NOMO-1 (cell line): Measurements from ENCODE around the gene EREG.

Experiments
- DNase-seq, 2 experiments: peaks; one replicate each; lab custom pipeline; 2025; ENCODE audit not compliant: unreplicated experiment in 2 of 2; lab: John Stamatoyannopoulos, UW

The EREG gene

GRCh38 chr4:74364652-74365491 lies at the start of gene EREG:
EREG (plus strand) TSS chr4:74365145; CDS start chr4:74365309, 164 bp downstream.
- no peak for DNase-seq

- DNase-seq = no peak
Measured at GRCh38 chr4:74315376-74315775, 49.6 kb upstream of the EREG start.

- no peak for DNase-seq
Measured at GRCh38 chr4:74316397-74316796, 48.5 kb upstream of the EREG start.

- no peak for DNase-seq
Measured at GRCh38 chr4:74317616-74318246, 47.2 kb upstream of the EREG start.

GRCh38 chr4:74318276-74318675 lies 46.7 kb upstream of the EREG start:
- no peak for DNase-seq

GRCh38 chr4:74319470-74319869 lies 45.5 kb upstream of the EREG start:
- DNase-seq = no peak

- peak; percentile 50 to 79 for DNase-seq
Measured at GRCh38 chr4:74320559-74321118, 44.3 kb upstream of the EREG start.

- DNase-seq = no peak
Measured at GRCh38 chr4:74322301-74322700, 42.6 kb upstream of the EREG start.

- no peak for DNase-seq
Measured at GRCh38 chr4:74323663-74324062, 41.3 kb upstream of the EREG start.

GRCh38 chr4:74324262-74324661 lies 40.7 kb upstream of the EREG start:
- no peak for DNase-seq

GRCh38 chr4:74325886-74326285 lies 39.1 kb upstream of the EREG start:
- DNase-seq = no peak

- no peak for DNase-seq
Measured at GRCh38 chr4:74327762-74328161, 37.2 kb upstream of the EREG start.

GRCh38 chr4:74328501-74328900 lies 36.4 kb upstream of the EREG start:
- no peak for DNase-seq

- DNase-seq = no peak
Measured at GRCh38 chr4:74329307-74329706, 35.6 kb upstream of the EREG start.

GRCh38 chr4:74330295-74330750 lies 34.6 kb upstream of the EREG start:
- DNase-seq = peak in 1 of 2 experiments; percentile 32

- no peak for DNase-seq
Measured at GRCh38 chr4:74331252-74331651, 33.7 kb upstream of the EREG start.

- DNase-seq = no peak
Measured at GRCh38 chr4:74331944-74332343, 33.0 kb upstream of the EREG start.

GRCh38 chr4:74334636-74335035 lies 30.3 kb upstream of the EREG start:
- no peak for DNase-seq

GRCh38 chr4:74335341-74336021 lies 29.5 kb upstream of the EREG start:
- peak; percentile 32 to 81 for DNase-seq

GRCh38 chr4:74338792-74339333 lies 26.1 kb upstream of the EREG start:
- DNase-seq = peak; percentile 62 to 90

- no peak for DNase-seq
Measured at GRCh38 chr4:74339501-74339900, 25.4 kb upstream of the EREG start.
